ENCODE measurements around the gene CMTM4.

DNA sequence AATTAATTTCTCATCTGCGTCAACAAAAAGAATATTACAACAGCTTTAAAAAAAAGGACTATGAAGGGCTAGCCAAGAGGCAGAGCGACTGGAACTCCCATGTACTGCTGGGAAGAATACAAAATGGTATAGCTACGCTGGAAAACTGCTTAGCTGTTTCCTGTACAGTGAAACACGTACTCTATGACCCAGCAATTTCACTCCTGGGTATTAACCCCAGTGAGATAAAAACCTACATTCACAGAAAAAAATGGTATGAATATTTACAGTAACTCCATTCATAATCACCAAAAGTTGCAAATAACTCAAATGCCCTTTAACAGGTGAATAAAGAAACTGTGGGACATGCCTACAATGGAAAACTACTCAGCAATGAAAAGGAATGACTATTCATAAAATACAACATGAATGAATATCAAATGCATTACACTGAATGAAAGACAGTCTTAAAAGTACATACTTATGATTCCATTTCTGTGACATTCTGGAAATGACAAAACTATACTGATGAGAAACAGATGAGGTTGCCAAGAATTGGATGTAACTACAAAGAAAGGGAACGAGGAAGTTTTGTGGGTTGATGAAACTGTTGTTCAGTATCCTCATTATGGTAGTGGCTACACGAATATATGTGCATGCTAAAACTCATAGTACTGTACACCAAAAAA is 27.6 kb downstream of the CMTM4 start:
- TF ChIP-seq POLR2AphosphoS5 (IDR thresholded peaks at IDR 0.05), result no peak
- TF ChIP-seq EP300 (IDR thresholded peaks at IDR 0.05), result no peak

All from gastroesophageal sphincter (tissue), 2 donors.